Smooth muscle cell (in vitro differentiated cells): Measurements from ENCODE around the gene KCTD15. TPM values are rescaled to one million over a fixed set of nuclear protein-coding genes. Genes with fewer than 3 reads are reported as not detected.

Source experiments
- DNase-seq: peaks from one replicate; lab custom pipeline; 2025; ENCODE audit not compliant: unreplicated experiment; lab: John Stamatoyannopoulos, UW
- H2AFZ ChIP-seq: fragments of 200-600 bp; sonication (generic); 2 replicates; pipeline ENCODE4 v1.6.0; 2016; ENCODE audit warnings: antibody characterized with exemption, low read depth, mild to moderate bottlenecking
- H3F3A ChIP-seq: fragments of 200-600 bp; sonication (generic); 2 replicates; pipeline ENCODE4 v1.6.0; 2017; ENCODE audit warnings: antibody characterized with exemption, low read depth
- H3K27ac ChIP-seq: fragments of 200-600 bp; sonication (generic); 2 replicates; pipeline ENCODE4 v1.5.1; 2016; ENCODE audit warnings: low read depth, mild to moderate bottlenecking
- H3K27me3 ChIP-seq: fragments of 200-600 bp; sonication (generic); 2 replicates; pipeline ENCODE4 v1.6.1; 2016; ENCODE audit warnings: low read depth, mild to moderate bottlenecking
- H3K36me3 ChIP-seq: fragments of 200-600 bp; sonication (generic); 2 replicates; pipeline ENCODE4 v1.5.1; 2016; ENCODE audit warnings: low read depth
- H3K4me1 ChIP-seq: fragments of 200-600 bp; sonication (generic); 2 replicates; pipeline ENCODE4 v1.5.1; 2016; ENCODE audit warnings: low read depth
- H3K4me2 ChIP-seq: fragments of 200-600 bp; sonication (generic); 2 replicates; pipeline ENCODE4 v1.6.0; 2016; ENCODE audit warnings: mild to moderate bottlenecking
- H3K4me3 ChIP-seq: fragments of 200-600 bp; sonication (generic); 2 replicates; pipeline ENCODE4 v1.5.1; 2016; ENCODE audit warnings: mild to moderate bottlenecking
- H3K79me2 ChIP-seq: fragments of 200-600 bp; sonication (generic); 2 replicates; pipeline ENCODE4 v1.6.0; 2016; ENCODE audit warnings: low read depth, mild to moderate bottlenecking
- H3K9ac ChIP-seq: fragments of 200-600 bp; sonication (generic); 2 replicates; pipeline ENCODE4 v1.6.0; 2016; ENCODE audit warnings: low read depth
- H3K9me3 ChIP-seq: fragments of 200-600 bp; sonication (generic); replicated peaks from 2 replicates; pipeline ENCODE4 v1.5.1; 2016; ENCODE audit warnings: low read depth
- H4K20me1 ChIP-seq: fragments of 200-600 bp; sonication (generic); 2 replicates; pipeline ENCODE4 v1.6.0; 2016; ENCODE audit warnings: low read depth
- CTCF ChIP-seq: fragments of 200-600 bp; sonication (generic); IDR thresholded peaks from 2 replicates; pipeline ENCODE4 v1.5.1; 2017; ENCODE audit warnings: borderline replicate concordance, mild to moderate bottlenecking, antibody characterized with exemption; ENCODE audit not compliant: insufficient read depth, poor library complexity, severe bottlenecking
- WGBS: methylation state at CpG from one replicate; pipeline ENCODE4 v1.1.7; 2016; ENCODE audit warnings: low lambda C conversion rate; 5-methylcytosine and 5-hydroxymethylcytosine counted together
- polyA plus RNA-seq: library from polyadenylated mRNA; unstranded; fragments of >200 nt; fragmentation: Nextera tagmentation; extraction: Ambion mirVana; gene quantifications from 2 replicates; pipeline ENCODE4 v1.2.1, GENCODE V29; 2016
- total RNA-seq: library from RNA; depleted of rRNA; stranded (reverse); fragments of >200 nt; gene quantifications from 2 replicates; pipeline ENCODE4 v1.2.3, GENCODE V29; 2014

Gene KCTD15
- total and polyA plus RNA-seq, 2 experiments from 2014 or later = 9.6 to 54.3 TPM

- H3K9ac ChIP-seq = no peak overlapping the region
- no peak overlapping the region for H2AFZ ChIP-seq
- no peaks in the 10 kb centered on the region for H3K4me1 ChIP-seq
- no peaks in the 10 kb centered on the region for H3K9me3 ChIP-seq
- no peak overlapping the region for H3K27ac ChIP-seq
- no peak overlapping the region for H3K4me2 ChIP-seq
- no peaks in the 10 kb centered on the region for H3K79me2 ChIP-seq
- WGBS = 93% methylated on average over 3 of the region's 3 CpGs
- no peak for DNase-seq
- H3F3A ChIP-seq = no peaks in the 10 kb centered on the region
- TF ChIP-seq CTCF = no peak
- peaks cover 2% of the 10 kb centered on the region for H3K27me3 ChIP-seq
- H3K4me3 ChIP-seq = no peak overlapping the region
- no peaks in the 10 kb centered on the region for H4K20me1 ChIP-seq
- H3K36me3 ChIP-seq = no peaks in the 10 kb centered on the region
Observed at GRCh38 chr19:33844478-33844877, 47.8 kb downstream of the KCTD15 start.

GRCh38 chr19:33845498-33845897 lies 48.8 kb downstream of the KCTD15 start:
- H3K27ac ChIP-seq = no peak overlapping the region
- TF ChIP-seq CTCF = no peak
- H3F3A ChIP-seq = no peaks in the 10 kb centered on the region
- no peaks in the 10 kb centered on the region for H3K4me1 ChIP-seq
- H3K4me2 ChIP-seq = no peak overlapping the region
- peaks cover 2% of the 10 kb centered on the region for H3K27me3 ChIP-seq
- H3K9me3 ChIP-seq = no peaks in the 10 kb centered on the region
- 71% methylated on average over 2 of the region's 2 CpGs for WGBS
- no peak overlapping the region for H3K9ac ChIP-seq
- no peak for DNase-seq
- H3K4me3 ChIP-seq = no peak overlapping the region
- H2AFZ ChIP-seq = no peak overlapping the region
- no peaks in the 10 kb centered on the region for H4K20me1 ChIP-seq
- H3K79me2 ChIP-seq = no peaks in the 10 kb centered on the region
- H3K36me3 ChIP-seq = no peaks in the 10 kb centered on the region

- DNase-seq = no peak
- Histone ChIP-seq H3K4me3 (no peak overlapping the region), H3K27me3 (no peaks in the 10 kb centered on the region), H3K4me1 (no peaks in the 10 kb centered on the region), H3K36me3 (no peaks in the 10 kb centered on the region), H3F3A (no peaks in the 10 kb centered on the region), H3K27ac (no peak overlapping the region), H3K9me3 (no peaks in the 10 kb centered on the region), H3K4me2 (no peak overlapping the region), H2AFZ (no peak overlapping the region), H3K9ac (no peak overlapping the region), H3K79me2 (no peaks in the 10 kb centered on the region), H4K20me1 (no peaks in the 10 kb centered on the region)
- WGBS = 95% methylated on average over 5 of the region's 5 CpGs
- TF ChIP-seq CTCF = no peak
Observed at GRCh38 chr19:33849551-33850147, 53.0 kb downstream of the KCTD15 start.

GRCh38 chr19:33859016-33859415 lies 62.3 kb downstream of the KCTD15 start:
- Histone ChIP-seq H3K9ac (no peak overlapping the region), H3F3A (no peaks in the 10 kb centered on the region), H3K4me3 (no peak overlapping the region), H3K4me2 (no peak overlapping the region), H3K9me3 (no peaks in the 10 kb centered on the region), H3K36me3 (no peaks in the 10 kb centered on the region), H2AFZ (no peak overlapping the region), H3K79me2 (no peaks in the 10 kb centered on the region), H3K27ac (no peak overlapping the region), H4K20me1 (no peaks in the 10 kb centered on the region), H3K27me3 (no peaks in the 10 kb centered on the region), H3K4me1 (no peaks in the 10 kb centered on the region)
- whole genome bisulfite sequencing = 97% methylated on average over 13 of the region's 17 CpGs
- no peak for DNase-seq
- TF ChIP-seq CTCF = no peak
